ENCODE measurements around the gene ALDH1A3.
"Not testable (repeated sequence)": the region's sequence is repeated elsewhere in the genome, so short reads cannot be mapped to it uniquely, and the experiment has no call there.

Gene ALDH1A3

DNA sequence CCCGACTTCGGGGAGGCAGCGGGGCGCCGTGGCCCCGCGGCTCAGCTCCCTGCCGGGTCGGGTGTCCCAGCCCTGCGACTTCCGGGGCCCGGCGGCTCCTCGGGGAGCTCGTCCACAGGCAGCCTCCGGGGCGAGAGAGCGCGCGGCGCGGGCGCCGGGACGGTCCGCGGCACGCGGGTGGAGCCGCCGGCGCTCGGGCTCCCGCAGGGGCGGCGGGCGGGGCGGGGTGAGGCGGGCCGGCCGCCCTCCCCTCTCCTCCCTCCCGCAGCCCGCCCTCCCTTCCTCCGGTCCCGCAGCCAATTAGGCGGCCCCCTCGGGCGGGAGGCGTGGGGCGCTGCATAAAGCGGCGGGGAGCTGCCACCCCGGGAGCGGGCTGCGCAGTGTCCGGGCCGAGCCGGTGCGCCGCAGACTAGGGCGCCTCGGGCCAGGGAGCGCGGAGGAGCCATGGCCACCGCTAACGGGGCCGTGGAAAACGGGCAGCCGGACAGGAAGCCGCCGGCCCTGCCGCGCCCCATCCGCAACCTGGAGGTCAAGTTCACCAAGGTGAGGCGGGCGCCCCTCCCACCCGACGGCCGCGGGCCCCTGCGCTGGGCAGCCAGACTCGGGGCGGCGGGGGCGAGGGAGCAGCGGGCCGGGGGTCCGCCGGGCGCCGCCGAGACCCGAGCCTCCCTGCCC is at the start of gene ALDH1A3:
TSS of gene ALDH1A3 (plus strand) at position 368 of the 675 bp plus-strand sequence. CDS start at position 445, 77 bp downstream.
- peak; percentile 11 for DNase-seq

- DNase-seq = no peak
Measured at GRCh38 chr15:100831467-100831866, 48.2 kb upstream of the ALDH1A3 start.

DNA sequence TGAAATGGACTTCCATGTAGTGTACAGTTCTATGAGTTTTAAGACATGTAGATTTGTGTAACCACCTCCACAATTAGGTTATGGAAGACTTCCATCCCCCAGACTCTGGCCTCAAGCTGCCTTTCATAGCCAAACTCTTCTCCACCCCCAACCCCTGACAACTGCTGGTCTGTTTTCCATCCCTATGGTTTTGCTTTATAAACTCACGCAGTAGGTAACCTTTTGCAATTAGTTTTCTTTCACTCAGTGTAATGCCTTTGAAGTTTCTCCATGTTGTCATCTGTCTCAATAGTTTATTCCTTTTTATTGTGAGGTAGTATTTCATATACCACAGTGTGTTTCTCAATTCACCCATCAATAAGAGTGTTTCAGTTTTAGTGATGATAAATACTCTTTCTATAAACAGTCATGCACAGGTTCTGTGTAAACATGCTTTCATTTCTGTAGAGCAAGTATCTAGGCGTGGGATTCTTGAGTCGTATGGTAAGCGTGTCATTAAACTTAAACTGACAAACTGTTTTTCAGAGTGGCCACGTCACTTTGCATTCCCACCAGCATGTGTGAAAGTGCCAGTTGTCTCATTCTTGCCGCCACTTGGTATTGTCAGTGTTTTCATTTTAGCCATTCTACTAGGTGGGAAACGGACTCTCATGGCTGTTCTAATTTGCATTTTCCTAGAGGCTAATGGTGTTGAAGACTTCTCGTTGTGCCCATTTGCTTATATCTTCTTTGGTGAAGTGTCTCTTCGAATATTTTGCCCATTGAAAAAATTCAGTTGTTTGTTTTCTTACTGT is 47.3 kb upstream of the ALDH1A3 start:
- no peak for DNase-seq

DNA sequence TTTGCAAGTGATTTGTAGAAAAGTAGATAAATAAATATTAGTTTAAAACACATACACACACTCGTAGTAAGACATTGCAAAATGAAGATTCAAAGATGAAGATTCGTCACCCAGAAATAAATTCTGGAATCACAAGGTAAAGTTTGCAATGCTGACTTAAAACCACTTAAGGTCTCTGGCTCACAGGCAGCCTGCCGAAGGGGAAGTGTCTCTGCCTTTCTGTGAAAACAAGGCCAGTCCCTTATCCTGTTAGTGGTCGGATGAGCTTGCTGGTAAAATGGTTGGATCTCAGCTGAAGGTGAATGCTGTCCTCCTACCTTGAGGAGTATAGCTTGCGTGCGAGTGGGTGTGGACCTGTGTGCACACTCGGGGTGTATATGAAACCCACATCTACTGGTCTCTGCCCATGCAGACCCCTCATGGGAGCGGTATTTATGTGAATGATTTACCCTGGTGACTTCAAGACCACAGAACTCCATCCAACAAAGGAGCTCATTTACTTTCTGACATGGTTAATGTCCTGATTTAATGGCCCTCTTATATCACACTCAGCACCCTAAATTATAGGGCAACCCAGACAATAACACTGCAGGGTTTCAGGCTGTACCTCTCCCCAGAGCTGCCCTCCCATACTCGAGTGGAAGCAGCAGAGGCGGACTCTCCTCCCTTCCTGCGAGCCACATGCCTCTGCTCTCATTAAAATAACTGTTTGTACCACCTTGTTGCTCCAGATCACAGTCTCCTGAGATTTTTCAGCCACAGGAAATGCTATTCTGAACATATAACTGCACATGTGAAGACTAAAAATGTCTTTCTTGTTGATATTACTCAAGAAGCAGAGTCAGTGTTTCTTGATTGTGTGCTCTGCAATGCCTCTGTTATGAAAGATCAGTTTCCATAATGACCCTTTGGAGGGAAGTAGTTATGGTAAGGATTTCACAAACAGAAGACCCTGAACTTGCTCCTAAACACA is 45.9 kb upstream of the ALDH1A3 start:
- DNase-seq = no peak

GRCh38 chr15:100834731-100835130 is 44.9 kb upstream of the ALDH1A3 start:
- no peak for DNase-seq

DNA sequence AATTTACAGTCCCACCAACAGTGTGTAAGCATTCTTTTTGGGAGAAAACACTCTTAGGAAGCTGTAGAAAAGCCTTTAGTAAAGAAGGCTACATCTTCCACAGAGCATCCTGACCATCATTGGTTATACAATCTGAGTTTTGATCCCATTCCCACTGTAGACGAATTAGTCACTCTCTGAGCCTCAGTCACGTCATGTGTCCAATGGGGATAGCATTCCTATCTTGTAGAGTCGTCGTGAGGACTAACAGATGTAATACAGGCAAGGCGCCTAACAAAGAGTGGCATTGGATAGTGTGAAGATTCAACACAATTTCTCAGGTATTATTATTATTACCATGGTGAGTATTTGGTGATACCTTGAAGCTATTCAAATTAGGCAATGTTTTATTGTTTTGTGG is 44.0 kb upstream of the ALDH1A3 start:
- DNase-seq = no peak

- DNase-seq = no peak
Measured at GRCh38 chr15:100836501-100836900, 43.1 kb upstream of the ALDH1A3 start.

- no peak for DNase-seq
Measured at GRCh38 chr15:100841426-100841825, 38.2 kb upstream of the ALDH1A3 start.

DNA sequence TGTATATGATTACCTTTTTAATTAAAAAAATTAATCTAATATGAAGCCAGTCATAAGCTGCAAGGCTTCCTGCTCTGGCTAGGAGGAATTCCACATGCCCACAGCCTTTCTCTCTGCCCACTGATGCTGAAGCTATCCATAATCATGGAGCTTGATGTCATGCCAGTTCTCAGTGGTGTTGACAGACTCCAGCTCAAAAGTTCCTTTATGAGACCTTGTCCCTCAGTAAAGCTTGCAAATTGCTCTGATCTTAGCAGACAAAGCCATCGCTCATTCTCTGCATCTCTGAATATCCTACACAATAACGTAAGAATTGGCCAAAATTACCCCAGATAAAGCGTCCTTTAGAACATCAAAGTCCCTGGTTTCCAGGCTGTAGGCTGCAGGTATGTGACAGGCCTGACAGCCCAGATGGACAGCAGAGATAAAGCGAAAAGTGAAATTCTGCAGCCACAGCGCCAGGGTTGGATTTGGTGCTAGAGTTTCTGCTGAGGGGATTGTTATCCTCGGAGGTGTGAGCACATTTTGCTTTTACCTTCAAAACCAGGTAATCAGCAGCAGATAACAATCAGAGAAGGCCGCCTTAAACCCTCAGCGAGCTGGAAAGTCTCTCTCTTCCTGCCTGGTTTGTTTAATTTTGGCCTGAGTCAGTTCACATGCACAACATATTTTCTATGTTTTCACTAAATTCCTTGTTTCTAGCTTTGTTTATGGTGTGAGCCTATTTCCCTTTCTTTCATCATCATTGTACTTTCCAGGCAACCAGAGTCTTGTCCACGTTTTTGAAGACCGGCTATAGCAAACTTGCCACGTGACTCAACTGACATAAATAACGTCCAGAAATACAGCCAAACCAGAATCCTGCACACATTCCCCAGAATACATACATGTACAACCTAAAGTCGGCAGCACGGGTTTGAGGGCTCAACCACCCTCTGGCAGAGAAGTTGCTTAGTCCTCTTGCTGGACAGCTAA is 36.6 kb upstream of the ALDH1A3 start:
- DNase-seq = no peak

DNA sequence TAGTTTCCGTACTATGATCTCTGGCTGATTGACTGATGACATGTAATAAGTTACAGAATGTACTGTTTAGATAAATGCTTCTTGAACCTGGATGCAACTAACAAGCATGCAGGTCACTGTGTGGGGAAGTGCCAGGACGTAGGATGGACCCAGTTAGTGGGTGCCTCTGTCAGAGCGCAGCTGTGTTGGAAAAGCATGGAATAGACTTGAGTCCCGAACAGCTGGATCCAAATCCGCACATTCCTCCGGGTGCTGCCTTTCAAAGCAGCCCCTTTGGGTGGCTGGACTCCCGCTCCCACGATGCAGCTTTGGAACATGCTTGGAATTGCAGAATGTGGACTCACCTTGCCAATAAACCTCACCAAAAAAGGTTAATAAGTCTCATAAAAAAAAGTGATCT is 35.5 kb upstream of the ALDH1A3 start:
- no peak for DNase-seq

GRCh38 chr15:100844778-100845177 is 34.9 kb upstream of the ALDH1A3 start:
- DNase-seq = no peak

DNA sequence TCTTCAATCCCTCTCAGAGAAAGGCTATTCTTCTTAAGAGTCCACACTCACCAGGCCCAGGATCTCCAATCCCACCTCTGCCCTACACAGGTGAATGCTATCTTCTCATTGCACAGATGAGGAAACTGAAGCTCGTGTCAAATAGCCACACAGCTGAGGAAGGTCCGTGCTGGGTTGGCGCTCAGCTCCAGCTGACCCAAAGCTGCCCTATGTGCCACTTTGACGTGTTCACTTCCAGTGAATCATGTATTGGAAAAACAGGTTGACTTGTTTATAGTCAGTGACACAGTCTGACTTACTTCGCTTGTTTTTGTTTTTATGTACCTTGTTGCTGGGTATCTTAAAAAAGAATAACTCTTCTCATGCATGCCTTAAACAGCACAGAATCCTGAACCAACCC is 32.4 kb upstream of the ALDH1A3 start:
- DNase-seq = no peak

- peak; percentile 55 for DNase-seq
Measured at GRCh38 chr15:100849021-100849854, 30.4 kb upstream of the ALDH1A3 start.

DNA sequence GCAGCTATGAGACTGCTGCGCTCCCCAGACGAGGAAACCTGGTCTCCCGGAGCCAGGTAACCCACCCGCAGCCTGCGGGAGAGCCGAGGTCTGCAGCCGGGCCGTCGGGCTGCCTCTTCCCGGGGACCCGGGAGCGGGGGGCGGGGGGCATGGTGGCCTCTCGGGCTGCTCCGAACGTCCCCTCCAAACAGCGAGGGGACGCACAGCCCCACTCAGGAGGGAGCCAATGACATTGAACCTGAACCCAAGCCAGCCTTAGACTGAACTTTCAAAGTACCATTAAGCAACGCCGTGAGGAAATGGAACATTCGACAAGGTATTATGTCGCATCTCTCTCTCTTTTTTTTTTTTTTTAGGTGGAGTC is 29.8 kb upstream of the ALDH1A3 start:
- DNase-seq = no peak

DNA sequence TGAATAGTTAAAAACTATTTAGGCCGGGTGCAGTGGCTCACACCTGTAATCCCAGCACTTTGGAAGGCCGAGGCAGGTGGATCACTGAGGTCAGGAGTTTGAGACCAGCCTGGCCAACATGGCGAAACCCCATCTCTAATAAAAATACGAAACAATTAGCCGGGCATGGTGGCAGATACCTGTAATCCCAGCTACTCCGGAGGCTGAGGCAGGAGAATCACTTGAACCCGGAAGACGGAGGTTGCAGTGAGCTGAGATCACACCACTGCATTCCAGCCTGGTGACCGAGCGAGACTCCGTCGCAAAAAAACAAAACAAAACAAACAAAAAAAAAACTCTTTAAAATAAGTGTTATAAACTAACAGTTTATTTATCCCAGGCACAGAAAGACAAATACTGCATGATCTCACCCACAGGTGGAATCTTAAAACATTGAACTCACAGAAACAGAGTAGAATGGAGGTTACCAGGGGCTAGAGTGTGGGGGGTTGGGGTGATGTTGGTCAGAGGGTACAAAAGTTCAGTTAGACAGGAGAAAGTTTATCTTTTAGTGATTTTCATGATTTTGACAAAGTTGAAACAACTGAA is 28.1 kb upstream of the ALDH1A3 start:
- DNase-seq = not testable (repeated sequence)

- DNase-seq = no peak
Measured at GRCh38 chr15:100852630-100853029, 27.0 kb upstream of the ALDH1A3 start.

DNA sequence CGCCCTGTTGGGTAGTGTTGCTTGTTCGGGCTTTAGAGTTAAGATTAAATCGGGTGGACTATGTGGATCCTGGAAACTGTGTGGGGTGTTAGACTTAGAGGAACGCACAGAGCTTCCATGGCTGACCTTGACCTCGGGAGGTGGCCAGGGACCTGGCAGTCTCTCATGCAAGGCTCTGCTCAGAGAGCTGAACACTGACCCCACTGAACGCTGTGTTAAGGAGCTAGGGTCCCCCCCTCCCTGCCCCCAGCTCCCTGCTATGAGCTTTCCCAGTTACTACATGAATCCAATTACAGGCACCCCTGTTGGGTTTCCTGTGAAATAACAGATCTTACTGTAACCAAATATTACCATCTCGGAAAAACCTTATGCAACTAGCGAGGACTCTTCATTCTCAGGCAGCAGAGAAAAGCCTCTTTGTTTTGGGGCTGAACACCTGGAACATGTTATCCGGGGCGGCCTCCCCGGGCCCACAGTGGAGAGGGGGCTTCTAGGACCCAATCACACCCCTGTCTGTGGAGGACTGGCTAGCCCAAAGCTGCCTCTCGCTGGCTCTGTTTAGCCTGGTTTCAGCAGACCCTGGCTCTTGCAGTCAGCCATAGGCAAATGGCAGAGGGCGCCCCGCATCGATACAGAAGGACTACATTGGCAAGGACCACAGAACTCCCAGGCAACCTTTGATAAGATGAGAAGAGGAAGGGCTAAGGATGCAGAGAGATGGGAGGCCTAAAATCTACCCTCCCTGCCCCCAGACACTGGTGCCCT is 25.8 kb upstream of the ALDH1A3 start:
- DNase-seq = no peak

DNA sequence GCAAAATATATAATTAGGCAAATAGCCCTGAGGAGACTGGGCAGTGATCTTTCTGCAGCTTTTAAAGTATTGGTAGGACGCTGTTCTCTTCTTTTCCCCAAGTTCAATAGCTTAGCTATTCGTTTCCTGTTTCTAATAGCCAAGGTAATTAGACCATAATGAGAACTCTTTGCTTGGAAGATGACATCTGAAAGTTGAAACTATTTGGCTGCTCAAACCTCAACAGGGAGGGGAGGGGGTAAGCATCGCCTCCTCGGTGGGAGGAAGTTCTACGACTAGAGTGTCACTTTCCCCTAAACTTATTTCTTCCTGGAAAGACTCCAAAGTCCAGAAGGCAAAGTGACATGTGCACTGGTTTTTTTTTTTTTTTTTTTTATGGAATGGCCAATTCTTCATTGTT is 22.8 kb upstream of the ALDH1A3 start:
- no peak for DNase-seq

DNA sequence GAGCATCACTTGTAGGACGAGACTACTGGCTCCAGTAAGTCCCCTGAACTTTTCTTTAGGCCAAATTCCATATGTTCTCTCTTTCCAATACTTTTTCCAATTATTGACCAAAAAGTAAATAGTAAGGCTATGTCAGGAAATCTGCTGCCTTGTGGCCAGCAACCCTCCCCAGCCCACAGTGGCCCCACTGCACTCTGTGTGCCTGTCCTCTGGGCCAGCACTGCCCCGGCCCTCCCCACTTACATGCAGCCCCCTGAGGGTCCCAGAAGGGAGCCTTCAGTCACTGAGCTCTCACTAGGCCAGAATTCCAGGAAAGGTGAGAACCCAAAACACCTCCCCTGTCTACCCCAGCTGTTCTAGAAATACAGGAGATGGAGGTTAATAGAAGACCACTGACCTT is 21.3 kb upstream of the ALDH1A3 start:
- no peak for DNase-seq
